Neural crest cell (in vitro differentiated cells): ENCODE measurements around the gene CDK19. TPM values are rescaled to one million over a fixed set of nuclear protein-coding genes. Genes with fewer than 3 reads are reported as not detected.

ENCODE experiments used
- DNase-seq: peaks from one replicate; pipeline ENCODE4 v3.0.0; 2021; ENCODE audit warnings: low read depth, mixed read lengths, low spot score
- H3K27ac Mint-ChIP-seq: one replicate; pipeline ENCODE4 v1.8.0; 2021; ENCODE audit warnings: mild to moderate bottlenecking, mixed read lengths; ENCODE audit not compliant: unreplicated experiment
- H3K27me3 Mint-ChIP-seq: 2 replicates; pipeline ENCODE4 v1.8.0; 2021; ENCODE audit warnings: low read depth, mild to moderate bottlenecking, mixed read lengths
- H3K36me3 Mint-ChIP-seq: 2 replicates; pipeline ENCODE4 v1.8.0; 2021; ENCODE audit warnings: low read depth, mild to moderate bottlenecking, mixed read lengths
- H3K4me1 Mint-ChIP-seq: 2 replicates; pipeline ENCODE4 v1.8.0; 2021; ENCODE audit warnings: mixed read lengths
- H3K4me3 Mint-ChIP-seq: one replicate; pipeline ENCODE4 v1.8.0; 2021; ENCODE audit warnings: mild to moderate bottlenecking, mixed read lengths
- H3K9me3 Mint-ChIP-seq: 2 replicates; pipeline ENCODE4 v1.8.0; 2021; ENCODE audit warnings: mixed read lengths
- total RNA-seq: library from RNA; stranded (reverse); gene quantifications from 2 replicates; pipeline ENCODE4 v1.2.1, GENCODE V29; 2021
- TF ChIP-seq, protein P1 (sequence below): fragments of 200-600 bp; sonication (generic); conservative IDR thresholded peaks from 2 replicates; pipeline ENCODE4 v1.5.0; 2021; ENCODE audit warnings: antibody characterized with exemption, mild to moderate bottlenecking

The CDK19 gene
- total RNA-seq, 1 donor from 2014 or later, result 24.4 TPM

DNA sequence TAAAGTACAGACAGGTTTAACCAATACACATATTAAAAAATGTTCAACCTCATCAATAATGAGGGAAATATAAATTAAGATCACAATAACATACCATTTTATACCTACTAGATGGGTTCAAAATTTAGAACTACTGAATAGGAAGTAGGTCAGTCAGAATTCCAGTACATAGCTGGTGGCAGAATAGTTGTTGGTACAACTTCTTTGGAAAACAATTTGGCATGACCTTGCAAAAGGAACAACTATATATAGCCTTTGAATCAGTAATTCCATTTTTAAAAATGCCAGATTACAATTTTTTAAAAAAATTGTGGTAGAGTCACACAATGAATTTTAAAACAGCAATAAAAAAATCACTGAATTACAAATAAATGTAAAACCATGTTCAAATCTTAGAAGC lies 165.6 kb downstream of the CDK19 start:
- H3K27ac Mint-ChIP-seq, result no peak overlapping the region
- DNase-seq, result no peak
- peaks cover 12% of the 10 kb centered on the region for H3K4me1 Mint-ChIP-seq
- no peak overlapping the region for H3K4me3 Mint-ChIP-seq
- peaks cover 10% of the 10 kb centered on the region for H3K36me3 Mint-ChIP-seq
- H3K9me3 Mint-ChIP-seq, result no peaks in the 10 kb centered on the region
- TF ChIP-seq, protein P1, sequence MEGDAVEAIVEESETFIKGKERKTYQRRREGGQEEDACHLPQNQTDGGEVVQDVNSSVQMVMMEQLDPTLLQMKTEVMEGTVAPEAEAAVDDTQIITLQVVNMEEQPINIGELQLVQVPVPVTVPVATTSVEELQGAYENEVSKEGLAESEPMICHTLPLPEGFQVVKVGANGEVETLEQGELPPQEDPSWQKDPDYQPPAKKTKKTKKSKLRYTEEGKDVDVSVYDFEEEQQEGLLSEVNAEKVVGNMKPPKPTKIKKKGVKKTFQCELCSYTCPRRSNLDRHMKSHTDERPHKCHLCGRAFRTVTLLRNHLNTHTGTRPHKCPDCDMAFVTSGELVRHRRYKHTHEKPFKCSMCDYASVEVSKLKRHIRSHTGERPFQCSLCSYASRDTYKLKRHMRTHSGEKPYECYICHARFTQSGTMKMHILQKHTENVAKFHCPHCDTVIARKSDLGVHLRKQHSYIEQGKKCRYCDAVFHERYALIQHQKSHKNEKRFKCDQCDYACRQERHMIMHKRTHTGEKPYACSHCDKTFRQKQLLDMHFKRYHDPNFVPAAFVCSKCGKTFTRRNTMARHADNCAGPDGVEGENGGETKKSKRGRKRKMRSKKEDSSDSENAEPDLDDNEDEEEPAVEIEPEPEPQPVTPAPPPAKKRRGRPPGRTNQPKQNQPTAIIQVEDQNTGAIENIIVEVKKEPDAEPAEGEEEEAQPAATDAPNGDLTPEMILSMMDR, result no peak
- H3K27me3 Mint-ChIP-seq, result no peaks in the 10 kb centered on the region

DNA sequence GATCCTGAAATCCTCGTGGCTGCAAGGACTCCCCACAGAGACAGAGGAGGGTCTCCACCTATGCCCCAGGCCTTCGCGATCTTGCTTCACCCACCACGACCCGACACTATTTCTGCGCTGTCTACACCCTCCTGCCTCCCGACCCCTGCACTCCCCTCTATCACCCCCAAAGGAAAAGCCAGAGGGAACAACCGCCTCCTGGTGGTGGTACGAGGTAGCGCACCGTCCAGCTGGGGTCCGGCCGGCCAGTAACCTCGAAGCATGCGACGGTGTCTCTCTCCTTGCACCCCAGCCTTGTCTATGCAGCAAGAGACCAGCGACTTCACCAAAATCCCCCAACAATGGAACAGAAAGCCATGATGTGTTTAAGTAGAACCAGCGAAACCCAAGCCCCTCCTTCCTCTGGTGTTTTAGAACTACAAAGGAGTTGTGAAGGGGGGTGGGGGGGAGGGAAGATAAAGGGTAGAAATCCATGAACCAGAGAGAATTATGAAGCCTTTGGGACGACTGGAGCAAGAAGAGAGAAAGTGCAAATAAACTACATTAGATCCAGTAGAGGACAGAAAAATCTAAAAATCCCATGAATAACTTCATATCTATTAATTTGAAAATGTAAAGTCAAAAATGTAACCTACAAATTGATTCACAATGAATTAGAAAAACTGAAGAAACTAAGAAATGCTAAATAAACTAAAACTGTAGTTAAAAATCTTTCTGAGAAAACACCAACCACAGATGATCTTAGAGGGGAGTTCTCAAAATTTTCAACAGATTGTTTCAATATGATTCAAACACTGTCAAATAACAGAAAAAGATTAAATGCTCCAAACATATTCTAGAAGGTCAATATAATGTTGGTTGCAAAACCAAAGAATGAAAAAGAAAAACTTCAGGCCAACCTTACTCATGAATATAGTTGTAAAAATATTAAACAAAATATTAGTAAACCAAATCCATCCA lies 168.0 kb downstream of the CDK19 start:
- Mint-ChIP-seq H3K36me3 (peaks cover 10% of the 10 kb centered on the region), H3K4me3 (no peak overlapping the region), H3K27me3 (no peaks in the 10 kb centered on the region), H3K9me3 (no peaks in the 10 kb centered on the region), H3K27ac (no peak overlapping the region), H3K4me1 (peaks cover 3% of the 10 kb centered on the region)
- DNase-seq, result no peak
- TF ChIP-seq, protein P1, result peak; percentile 47

DNA sequence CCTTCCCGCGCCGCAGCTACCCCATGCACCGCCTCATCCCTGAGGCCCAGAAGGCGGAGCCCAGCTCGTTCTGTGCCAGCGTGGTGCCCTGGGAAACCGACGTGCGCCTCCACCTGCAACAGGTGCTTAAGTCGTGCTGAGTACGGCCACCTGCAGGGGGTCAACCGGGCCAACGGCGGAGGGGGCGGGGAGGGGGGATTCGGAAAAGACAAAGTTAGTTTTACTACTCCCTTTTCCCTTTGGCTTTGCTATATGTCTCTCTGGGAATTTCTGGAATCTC lies 168.9 kb downstream of the CDK19 start:
- DNase-seq, result no peak
- H3K4me3 Mint-ChIP-seq, result no peak overlapping the region
- no peaks in the 10 kb centered on the region for H3K27me3 Mint-ChIP-seq
- TF ChIP-seq, protein P1, result no peak
- no peak overlapping the region for H3K27ac Mint-ChIP-seq
- H3K4me1 Mint-ChIP-seq, result peaks cover 3% of the 10 kb centered on the region
- no peaks in the 10 kb centered on the region for H3K9me3 Mint-ChIP-seq
- H3K36me3 Mint-ChIP-seq, result peaks cover 10% of the 10 kb centered on the region

DNA sequence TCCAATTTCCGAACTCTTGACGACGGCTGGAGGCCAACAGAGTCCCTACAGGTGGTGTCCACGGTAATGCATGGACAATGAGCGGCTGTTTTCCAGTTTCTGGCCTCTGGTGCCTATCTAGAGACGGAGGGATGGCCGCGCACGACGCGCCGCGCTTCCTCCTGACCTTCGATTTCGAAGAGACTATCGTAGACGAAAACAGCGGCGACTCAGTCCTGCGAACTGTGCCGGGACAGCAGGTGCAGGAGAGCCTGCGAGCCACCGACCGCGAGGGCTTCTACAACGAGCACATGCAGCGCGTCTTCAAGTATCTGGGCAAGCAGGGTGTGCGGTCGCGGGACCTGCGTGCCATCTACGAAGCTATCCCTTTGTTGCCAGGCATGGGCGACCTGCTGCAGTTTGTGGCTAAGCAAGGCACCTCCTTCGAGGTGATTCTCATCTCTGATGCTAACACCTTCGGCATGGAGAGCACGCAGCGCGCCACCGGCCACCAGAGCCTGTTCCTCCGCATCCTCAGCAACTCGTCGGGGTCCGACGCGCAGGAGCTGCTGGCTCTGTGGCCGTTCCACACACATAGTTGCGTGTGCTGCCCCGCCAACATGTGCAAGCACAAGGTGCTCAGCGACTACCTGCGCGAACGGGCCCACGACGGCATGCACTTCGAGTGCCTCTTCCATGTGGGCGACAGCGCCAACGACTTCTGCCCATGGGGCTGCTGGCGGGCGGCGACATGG lies 169.4 kb downstream of the CDK19 start:
- TF ChIP-seq, protein P1, result no peak
- Mint-ChIP-seq H3K4me3 (no peak overlapping the region), H3K27ac (no peak overlapping the region), H3K27me3 (no peaks in the 10 kb centered on the region), H3K9me3 (no peaks in the 10 kb centered on the region), H3K4me1 (peaks cover 3% of the 10 kb centered on the region), H3K36me3 (peaks cover 13% of the 10 kb centered on the region)
- no peak for DNase-seq

DNA sequence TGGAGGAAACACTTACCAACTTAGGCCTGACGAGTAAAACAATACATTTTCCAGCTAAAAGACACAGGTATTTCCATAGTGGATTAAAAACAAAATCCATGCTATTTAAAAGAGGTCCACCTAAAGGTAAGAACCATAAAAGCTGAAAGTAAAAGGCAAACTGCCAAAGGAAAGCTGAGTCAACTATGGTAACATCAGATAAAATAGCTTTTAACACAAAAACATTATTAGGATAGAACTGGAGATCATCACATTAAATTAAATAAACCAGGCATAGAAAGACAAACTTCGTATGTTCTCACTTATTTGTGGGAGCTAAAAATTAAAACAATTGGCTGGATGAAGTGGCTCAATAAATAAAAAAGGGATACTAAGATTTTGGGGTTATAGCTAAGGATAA lies 172.1 kb downstream of the CDK19 start:
- no peak for DNase-seq
- H3K27ac Mint-ChIP-seq, result no peak overlapping the region
- no peaks in the 10 kb centered on the region for H3K27me3 Mint-ChIP-seq
- no peak overlapping the region for H3K4me3 Mint-ChIP-seq
- TF ChIP-seq, protein P1, result no peak
- no peaks in the 10 kb centered on the region for H3K9me3 Mint-ChIP-seq
- no peaks in the 10 kb centered on the region for H3K4me1 Mint-ChIP-seq
- H3K36me3 Mint-ChIP-seq, result peaks cover 15% of the 10 kb centered on the region
